ENCODE measurements around the gene SLC5A3. TPM values are rescaled to one million over a fixed set of nuclear protein-coding genes. Genes with fewer than 3 reads are reported as not detected.

The SLC5A3 gene
- total and polyA plus RNA-seq, 10 of the 15 experiments (the other 5 are each of a cell fraction or from before 2014, with no cell fraction given), result 3.3 to 21.4 (median 12.0) TPM

DNA sequence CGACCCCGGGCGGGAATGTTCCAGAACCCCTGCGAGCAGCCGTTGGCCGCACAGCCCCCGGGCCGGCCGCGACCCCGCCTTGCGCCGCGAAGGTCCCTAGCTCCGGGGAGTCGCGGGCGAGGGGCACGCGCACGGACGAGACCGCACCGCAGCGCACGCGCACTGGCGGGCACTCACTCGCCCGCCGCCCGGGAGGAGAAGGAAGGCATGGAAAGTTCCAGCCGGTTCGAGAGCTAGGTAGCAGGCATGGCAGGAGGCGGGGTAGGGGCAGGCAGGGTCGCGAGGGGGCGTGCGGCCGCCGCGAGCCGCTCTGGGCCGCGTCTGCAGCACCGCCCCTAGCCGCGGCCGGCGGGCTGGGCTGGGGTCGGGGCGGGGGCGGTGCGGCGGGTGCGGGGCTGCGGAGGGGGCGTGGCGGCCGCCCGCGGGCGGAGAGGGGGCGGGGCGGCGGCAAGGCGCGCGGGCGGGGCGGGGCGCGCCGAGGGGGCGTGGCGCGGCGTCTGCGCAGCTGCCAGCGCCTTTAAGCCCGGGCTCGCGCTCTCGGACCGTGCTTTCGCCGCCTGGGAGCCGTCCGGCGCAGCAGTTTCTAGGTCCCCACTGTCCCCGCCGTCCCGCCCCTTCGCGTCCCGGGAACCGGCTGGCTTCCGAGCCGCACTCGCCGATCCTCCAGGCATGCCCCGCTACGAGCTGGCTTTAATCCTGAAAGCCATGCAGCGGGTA lies at the start of gene SLC5A3, which contains the start of gene MRPS6 (continued):
- TF ChIP-seq, protein P1, sequence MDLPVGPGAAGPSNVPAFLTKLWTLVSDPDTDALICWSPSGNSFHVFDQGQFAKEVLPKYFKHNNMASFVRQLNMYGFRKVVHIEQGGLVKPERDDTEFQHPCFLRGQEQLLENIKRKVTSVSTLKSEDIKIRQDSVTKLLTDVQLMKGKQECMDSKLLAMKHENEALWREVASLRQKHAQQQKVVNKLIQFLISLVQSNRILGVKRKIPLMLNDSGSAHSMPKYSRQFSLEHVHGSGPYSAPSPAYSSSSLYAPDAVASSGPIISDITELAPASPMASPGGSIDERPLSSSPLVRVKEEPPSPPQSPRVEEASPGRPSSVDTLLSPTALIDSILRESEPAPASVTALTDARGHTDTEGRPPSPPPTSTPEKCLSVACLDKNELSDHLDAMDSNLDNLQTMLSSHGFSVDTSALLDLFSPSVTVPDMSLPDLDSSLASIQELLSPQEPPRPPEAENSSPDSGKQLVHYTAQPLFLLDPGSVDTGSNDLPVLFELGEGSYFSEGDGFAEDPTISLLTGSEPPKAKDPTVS (IDR thresholded peaks at IDR 0.05; ENCODE audit: low read depth, low read length), result peak; percentile 98
- TF ChIP-seq, protein P2, sequence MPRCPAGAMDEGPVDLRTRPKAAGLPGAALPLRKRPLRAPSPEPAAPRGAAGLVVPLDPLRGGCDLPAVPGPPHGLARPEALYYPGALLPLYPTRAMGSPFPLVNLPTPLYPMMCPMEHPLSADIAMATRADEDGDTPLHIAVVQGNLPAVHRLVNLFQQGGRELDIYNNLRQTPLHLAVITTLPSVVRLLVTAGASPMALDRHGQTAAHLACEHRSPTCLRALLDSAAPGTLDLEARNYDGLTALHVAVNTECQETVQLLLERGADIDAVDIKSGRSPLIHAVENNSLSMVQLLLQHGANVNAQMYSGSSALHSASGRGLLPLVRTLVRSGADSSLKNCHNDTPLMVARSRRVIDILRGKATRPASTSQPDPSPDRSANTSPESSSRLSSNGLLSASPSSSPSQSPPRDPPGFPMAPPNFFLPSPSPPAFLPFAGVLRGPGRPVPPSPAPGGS (IDR thresholded peaks at IDR 0.05; ENCODE audit: borderline replicate concordance, insufficient read depth, low read depth, low read length, poor library complexity, severe bottlenecking), result no peak
- peak in 1 of 2 experiments; percentile 68; a peak in 2 of 3 replicates for TF ChIP-seq EGR1 (IDR thresholded peaks at IDR 0.05; ENCODE audit: borderline replicate concordance in 1 of 2, low read depth in 2 of 2, low read length in 2 of 2)
- TF ChIP-seq, protein P3, sequence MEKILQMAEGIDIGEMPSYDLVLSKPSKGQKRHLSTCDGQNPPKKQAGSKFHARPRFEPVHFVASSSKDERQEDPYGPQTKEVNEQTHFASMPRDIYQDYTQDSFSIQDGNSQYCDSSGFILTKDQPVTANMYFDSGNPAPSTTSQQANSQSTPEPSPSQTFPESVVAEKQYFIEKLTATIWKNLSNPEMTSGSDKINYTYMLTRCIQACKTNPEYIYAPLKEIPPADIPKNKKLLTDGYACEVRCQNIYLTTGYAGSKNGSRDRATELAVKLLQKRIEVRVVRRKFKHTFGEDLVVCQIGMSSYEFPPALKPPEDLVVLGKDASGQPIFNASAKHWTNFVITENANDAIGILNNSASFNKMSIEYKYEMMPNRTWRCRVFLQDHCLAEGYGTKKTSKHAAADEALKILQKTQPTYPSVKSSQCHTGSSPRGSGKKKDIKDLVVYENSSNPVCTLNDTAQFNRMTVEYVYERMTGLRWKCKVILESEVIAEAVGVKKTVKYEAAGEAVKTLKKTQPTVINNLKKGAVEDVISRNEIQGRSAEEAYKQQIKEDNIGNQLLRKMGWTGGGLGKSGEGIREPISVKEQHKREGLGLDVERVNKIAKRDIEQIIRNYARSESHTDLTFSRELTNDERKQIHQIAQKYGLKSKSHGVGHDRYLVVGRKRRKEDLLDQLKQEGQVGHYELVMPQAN (conservative IDR thresholded peaks at IDR 0.05), result peak; percentile 20; the same call in 1 of the 2 replicates
